Esophagus muscularis mucosa (tissue), 4 donors: ENCODE results near the gene C7orf33. TPM values are rescaled to one million over a fixed set of nuclear protein-coding genes. Genes with fewer than 3 reads are reported as not detected.

Experiments used
- DNase-seq: peaks from one replicate; pipeline ENCODE4 v3.0.0-alpha.2; 2017; ENCODE audit errors: extremely low spot score
- H3K27ac ChIP-seq, 4 donors: fragments of 200-600 bp; sonication (generic); replicated peaks in 1 of 4; 1 replicate in 3 of 4; 2 replicates in 1 of 4; pipeline ENCODE4 v1.5.1; 2016 to 2019; ENCODE audit warnings: mild to moderate bottlenecking in 1 of 4
- H3K27me3 ChIP-seq, 4 donors: fragments of 200-600 bp; sonication (generic); one replicate each; pipeline versions ENCODE4 v1.5.1 to v1.6.0; 2016 to 2019
- H3K36me3 ChIP-seq, 4 donors: fragments of 200-600 bp; sonication (generic); one replicate each; pipeline ENCODE4 v1.5.1; 2016 to 2019
- H3K4me1 ChIP-seq, 4 donors: fragments of 200-600 bp; sonication (generic); one replicate each; pipeline ENCODE4 v1.5.1; 2016 to 2019
- H3K4me3 ChIP-seq, 4 donors: fragments of 200-600 bp; sonication (generic); 1 replicate in 2 of 4; 2 replicates in 2 of 4; pipeline ENCODE4 v1.5.1; 2016 to 2019; ENCODE audit warnings: mild to moderate bottlenecking in 4 of 4, moderate library complexity in 1 of 4
- H3K9me3 ChIP-seq, 4 donors: fragments of 200-600 bp; sonication (generic); 1 replicate in 3 of 4; 2 replicates in 1 of 4; pipeline ENCODE4 v1.5.1; 2016 to 2019
- CTCF ChIP-seq, 3 experiments: fragments of 200-600 bp in 2 of 3; fragments of 450-650 bp in 1 of 3; sonication (generic) in 2 of 3; IDR thresholded peaks; one replicate each; pipeline ENCODE4 v1.5.1; 2017 to 2019; ENCODE audit warnings: antibody characterized with exemption in 3 of 3, mild to moderate bottlenecking in 2 of 3, moderate library complexity in 1 of 3
- EP300 ChIP-seq: sonication (generic); formaldehyde crosslinking; IDR thresholded peaks from one replicate; pipeline ENCODE4 v1.6.1; 2017; ENCODE audit warnings: antibody characterized with exemption
- POLR2A ChIP-seq: fragments of 450-650 bp; IDR thresholded peaks from one replicate; pipeline ENCODE4 v1.6.1; 2017; ENCODE audit warnings: antibody characterized with exemption, moderate library complexity, mild to moderate bottlenecking, low read depth
- POLR2AphosphoS5 ChIP-seq, 2 donors: sonication (generic); formaldehyde crosslinking; IDR thresholded peaks; one replicate each; pipeline ENCODE4 v1.6.1; 2017; ENCODE audit warnings: antibody characterized with exemption in 2 of 2
- WGBS: methylation state at CpG from one replicate; pipeline ENCODE4 v1.1.5; 2018; 5-methylcytosine and 5-hydroxymethylcytosine counted together
- intact Hi-C: fragments of 100-400 bp; cut with DNase I; formaldehyde crosslinking; loops from one replicate; pipeline ENCODE4 v1.15.1; 2023
- total RNA-seq, 4 donors: library from RNA; depleted of rRNA; stranded (reverse); fragments of >200 nt; gene quantifications; one replicate each; pipeline versions ENCODE4 v1.1.0 to v1.2.1, GENCODE V29; 2016

The C7orf33 gene
- total RNA-seq, 4 donors from 2014 or later, result not detected

DNA sequence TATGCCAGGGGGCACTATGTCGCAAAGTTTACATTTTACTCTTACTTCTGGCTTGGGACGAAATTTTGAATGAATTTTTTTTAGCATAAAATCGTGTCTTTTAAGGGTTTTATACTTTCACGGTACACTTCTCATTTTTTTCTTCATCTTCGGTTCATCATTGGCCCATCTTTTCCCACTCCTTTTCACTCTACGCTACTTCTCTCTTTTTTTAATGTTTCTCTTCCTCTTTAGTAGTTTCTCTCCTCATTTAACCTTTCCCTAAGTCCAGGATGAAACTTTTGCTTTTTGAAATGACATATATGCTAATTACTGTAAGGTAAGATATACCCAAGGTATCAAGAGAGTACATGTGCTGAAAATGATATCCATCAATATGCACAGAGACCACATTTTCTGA lies 39.5 kb downstream of the C7orf33 start:
- no peaks in the 10 kb centered on the region for H3K4me1 ChIP-seq
- TF ChIP-seq POLR2AphosphoS5 (IDR thresholded peaks at IDR 0.05) (no peak), POLR2A (no peak), CTCF (IDR thresholded peaks at IDR 0.05) (no peak), EP300 (no peak)
- H3K4me3 ChIP-seq, result no peak overlapping the region
- no peaks in the 10 kb centered on the region for H3K36me3 ChIP-seq
- no peaks in the 10 kb centered on the region for H3K27me3 ChIP-seq
- intact Hi-C loops, result no loop called here
- WGBS, result 78% methylated on average over 6 of the region's 6 CpGs
- no peaks in the 10 kb centered on the region for H3K9me3 ChIP-seq
- no peak overlapping the region for H3K27ac ChIP-seq
- DNase-seq, result no peak

DNA sequence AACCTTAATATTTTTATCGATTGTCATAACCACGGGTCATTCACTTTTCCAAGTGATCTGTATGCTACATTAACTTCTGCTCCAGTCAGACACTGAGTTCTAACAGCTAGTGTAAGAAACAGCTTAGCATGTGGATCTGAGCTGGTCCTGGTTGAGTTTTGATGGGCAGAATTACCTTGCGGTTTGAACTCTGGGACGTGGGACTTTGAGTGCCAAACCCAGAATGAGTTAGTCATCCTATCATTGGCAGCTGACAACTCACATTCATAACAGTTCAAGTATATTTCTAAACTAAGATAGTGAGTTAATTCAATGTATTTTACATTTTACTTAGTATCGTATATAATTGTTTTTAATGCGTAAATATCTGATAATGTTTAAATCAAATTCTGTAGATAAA lies 43.2 kb downstream of the C7orf33 start:
- no peak for TF ChIP-seq POLR2A
- TF ChIP-seq CTCF (IDR thresholded peaks at IDR 0.05), result no peak
- TF ChIP-seq POLR2AphosphoS5 (IDR thresholded peaks at IDR 0.05), result no peak
- no peak for TF ChIP-seq EP300
- H3K4me3 ChIP-seq, result no peak overlapping the region
- H3K27me3 ChIP-seq, result no peaks in the 10 kb centered on the region
- DNase-seq, result no peak
- intact Hi-C loops, result no loop called here
- no peak overlapping the region for H3K27ac ChIP-seq
- no peaks in the 10 kb centered on the region for H3K4me1 ChIP-seq
- WGBS, result 88% methylated on average over 6 of the region's 6 CpGs
- no peaks in the 10 kb centered on the region for H3K9me3 ChIP-seq
- H3K36me3 ChIP-seq, result no peaks in the 10 kb centered on the region

- WGBS, result 96% methylated on average over 19 of the region's 19 CpGs
- Histone ChIP-seq H3K27ac (no peak overlapping the region), H3K4me1 (no peaks in the 10 kb centered on the region), H3K9me3 (no peaks in the 10 kb centered on the region), H3K27me3 (no peaks in the 10 kb centered on the region), H3K4me3 (no peak overlapping the region), H3K36me3 (no peaks in the 10 kb centered on the region)
- intact Hi-C loops, result no loop called here
- no peak for DNase-seq
- TF ChIP-seq POLR2A (no peak), POLR2AphosphoS5 (IDR thresholded peaks at IDR 0.05) (no peak), EP300 (no peak), CTCF (IDR thresholded peaks at IDR 0.05) (no peak)
These were observed 46.5 kb downstream of the C7orf33 start for GRCh38 chr7:148637094-148637493.

DNA sequence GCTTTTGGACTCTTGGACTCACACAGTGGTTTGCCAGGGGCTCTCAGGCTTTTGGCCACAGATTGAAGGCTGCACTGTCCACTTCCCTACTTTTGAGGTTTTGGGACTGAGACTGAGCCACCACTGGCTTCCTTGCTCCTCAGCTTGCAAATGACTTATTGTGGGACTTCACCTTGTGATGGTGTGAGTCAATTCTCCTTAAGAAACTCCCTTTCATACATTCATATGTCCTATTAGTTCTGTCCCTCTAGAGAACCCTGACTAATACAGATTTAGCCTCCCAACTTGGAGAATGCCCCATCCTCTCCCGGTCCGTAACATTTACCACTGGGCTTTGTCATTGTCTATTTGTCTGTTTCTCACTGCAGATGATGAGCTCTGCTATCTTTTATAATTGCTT lies 55.3 kb downstream of the C7orf33 start:
- Histone ChIP-seq H3K27ac (no peak overlapping the region), H3K9me3 (no peaks in the 10 kb centered on the region), H3K36me3 (no peaks in the 10 kb centered on the region), H3K27me3 (peaks cover 0 to 14% (median 0%) of the 10 kb centered on the region in 4 donors), H3K4me1 (no peaks in the 10 kb centered on the region), H3K4me3 (no peak overlapping the region)
- no peak for TF ChIP-seq EP300
- no peak for TF ChIP-seq CTCF (IDR thresholded peaks at IDR 0.05)
- no peak for TF ChIP-seq POLR2A
- no peak for TF ChIP-seq POLR2AphosphoS5 (IDR thresholded peaks at IDR 0.05)
- WGBS, result 94% methylated on average over 2 of the region's 2 CpGs
- intact Hi-C loops, result no loop called here
- no peak for DNase-seq

DNA sequence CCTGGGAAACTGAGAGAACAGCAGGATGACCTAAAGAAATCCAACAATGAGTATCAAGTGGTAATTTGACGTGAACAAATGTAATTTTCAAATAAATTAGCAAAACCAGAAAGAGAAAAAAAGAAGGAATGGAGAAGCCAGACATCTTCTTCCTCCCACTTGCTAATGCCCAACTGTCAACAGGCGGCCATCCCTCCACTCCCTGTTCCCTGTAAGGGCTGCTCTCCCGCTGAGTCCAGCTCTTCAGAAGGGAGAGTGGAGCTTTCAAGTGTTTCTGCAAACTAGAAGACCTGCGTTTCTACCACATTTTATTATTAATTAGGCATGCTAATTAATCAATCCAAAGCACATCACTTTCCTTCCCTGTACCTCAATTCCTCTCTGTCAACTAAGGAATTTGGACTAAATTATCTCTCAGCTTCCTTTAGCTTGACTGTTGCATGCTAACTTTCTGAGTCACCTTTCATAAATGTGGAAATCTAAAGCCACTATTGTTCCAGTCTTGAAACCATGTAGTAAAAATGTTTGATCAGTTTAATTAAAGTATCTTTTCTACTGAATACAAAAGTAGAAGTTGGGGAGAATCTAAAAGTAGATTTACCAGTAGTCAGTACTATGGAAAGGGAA lies 59.8 kb downstream of the C7orf33 start:
- peaks cover 0 to 5% (median 0%) of the 10 kb centered on the region in 4 donors for H3K27me3 ChIP-seq
- H3K4me3 ChIP-seq, result no peak overlapping the region
- 75% methylated on average over 4 of the region's 4 CpGs for WGBS
- H3K9me3 ChIP-seq, result no peaks in the 10 kb centered on the region
- H3K4me1 ChIP-seq, result no peaks in the 10 kb centered on the region
- TF ChIP-seq CTCF (IDR thresholded peaks at IDR 0.05) (no peak), POLR2AphosphoS5 (IDR thresholded peaks at IDR 0.05) (no peak), EP300 (no peak), POLR2A (no peak)
- intact Hi-C loops, result no loop called here
- no peak for DNase-seq
- no peaks in the 10 kb centered on the region for H3K36me3 ChIP-seq
- no peak overlapping the region for H3K27ac ChIP-seq
